SIG-M5 (cell line): ENCODE measurements around the gene CALHM1.
"Not testable (repeated sequence)": the region's sequence is repeated elsewhere in the genome, so short reads cannot be mapped to it uniquely, and the experiment has no call there.

Experiments
- DNase-seq: peaks from one replicate; lab custom pipeline; 2025; lab: John Stamatoyannopoulos, UW

The CALHM1 gene

DNA sequence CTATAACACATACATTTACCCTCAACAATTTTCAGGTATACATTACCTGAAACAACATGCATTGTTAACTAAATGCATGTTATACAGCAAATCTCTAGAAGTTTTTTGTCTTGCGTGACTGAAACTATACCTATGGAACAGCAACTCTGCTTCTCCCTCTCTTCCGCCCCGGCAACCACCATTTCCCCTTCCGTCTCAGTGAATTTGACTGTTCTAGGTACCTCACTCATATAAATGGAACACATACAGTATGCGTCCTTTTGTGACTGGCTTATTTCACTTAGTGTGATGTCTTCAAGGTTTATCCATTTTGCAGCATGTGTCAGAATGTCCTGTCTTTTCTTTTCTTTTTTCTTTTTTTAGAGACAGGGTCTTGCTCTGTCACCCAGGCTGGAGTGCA lies 29.1 kb downstream of the CALHM1 start:
- no peak for DNase-seq

DNA sequence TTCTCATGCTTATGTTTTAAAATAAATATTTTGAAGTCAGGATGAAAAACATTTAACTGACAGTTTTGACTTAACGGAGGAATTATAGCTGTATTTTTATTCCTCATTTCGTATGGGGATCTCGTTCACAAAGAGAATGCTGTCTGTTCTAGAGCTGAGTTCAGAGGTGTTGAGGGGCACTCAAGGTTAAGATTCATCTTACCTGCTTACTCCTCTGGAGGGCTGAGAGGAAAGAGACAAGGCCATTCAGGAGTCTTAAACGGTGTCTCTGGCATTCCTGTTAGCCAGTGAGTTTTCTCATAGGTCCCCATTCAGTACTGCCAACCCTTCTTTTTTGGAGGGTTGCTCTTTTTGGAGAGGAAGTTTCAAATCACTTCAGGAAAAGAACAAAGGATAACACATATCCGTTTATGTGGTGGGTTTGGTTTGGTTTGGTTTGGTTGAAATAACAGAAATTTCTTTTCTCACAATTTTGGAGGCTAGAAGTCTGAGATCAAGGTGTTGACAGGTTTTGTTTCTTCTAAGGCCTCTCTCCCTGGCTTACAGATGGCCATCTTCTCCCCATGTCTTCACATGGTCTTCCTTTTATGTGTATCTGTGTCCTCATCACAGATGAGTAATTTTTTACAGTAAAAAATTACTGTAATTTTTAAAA lies 29.6 kb downstream of the CALHM1 start:
- DNase-seq: no peak

- DNase-seq: no peak
These were observed 30.8 kb downstream of the CALHM1 start for GRCh38 chr10:103427866-103428265.

DNA sequence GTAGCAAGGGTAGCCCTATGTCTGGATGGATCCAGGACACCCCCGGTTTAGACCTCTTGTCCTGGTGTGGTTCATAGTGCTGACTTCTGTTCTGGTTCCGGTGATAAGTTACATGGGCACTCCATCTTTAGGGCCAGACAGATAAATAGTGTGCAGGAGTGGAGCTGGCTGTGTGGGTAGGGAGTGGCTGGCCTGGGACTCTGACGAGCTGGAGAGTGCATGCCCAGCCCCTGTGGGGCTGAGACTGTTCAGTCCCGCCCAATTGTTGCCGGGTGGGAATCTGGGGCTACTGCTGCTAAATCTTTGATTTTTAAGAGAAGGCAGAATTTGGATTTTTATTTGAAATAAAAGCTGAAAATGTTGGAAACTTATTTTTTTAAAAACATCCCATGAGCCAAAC lies 35.0 kb downstream of the CALHM1 start:
- DNase-seq: no peak

DNA sequence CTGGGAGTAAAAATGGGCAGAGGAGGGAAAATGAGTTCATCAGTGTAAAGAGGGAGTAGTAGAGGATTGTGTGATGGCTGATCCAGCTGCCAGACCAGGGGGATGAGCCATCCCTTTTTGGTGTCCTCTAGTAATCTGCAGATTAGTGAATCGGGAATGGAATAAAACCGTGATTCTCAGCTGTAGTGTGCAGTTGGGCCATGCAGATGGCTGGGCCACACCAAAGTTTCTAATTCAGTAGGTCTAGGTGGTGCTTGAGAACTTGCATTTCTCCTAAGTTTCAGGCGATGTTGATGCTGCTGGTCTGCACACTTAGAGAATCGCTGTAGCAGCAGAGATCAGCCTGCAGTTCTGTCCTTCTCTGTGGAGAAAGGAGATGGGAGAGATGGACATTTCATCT lies 39.6 kb downstream of the CALHM1 start:
- no peak for DNase-seq

DNA sequence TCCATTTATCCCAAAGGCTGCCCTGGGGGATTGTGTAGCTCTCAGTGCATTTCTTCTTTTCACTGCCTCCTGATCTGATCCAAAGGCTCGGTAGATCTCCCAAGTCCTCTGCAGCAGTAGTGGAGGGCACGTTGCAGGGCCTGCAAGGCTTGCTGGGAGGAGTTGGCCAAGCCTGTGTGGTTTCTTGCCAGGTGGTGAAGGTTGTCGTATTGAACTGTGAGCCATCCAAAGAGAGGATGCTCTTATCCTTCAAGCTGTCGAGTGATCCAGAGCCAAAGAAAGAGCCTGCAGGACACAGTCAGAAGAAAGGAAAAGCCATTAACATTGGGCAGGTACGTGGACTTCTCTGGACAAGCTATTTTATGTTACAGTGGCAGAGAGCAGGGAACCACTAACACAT lies 41.1 kb downstream of the CALHM1 start:
- DNase-seq: no peak

GRCh38 chr10:103417148-103417469 lies 41.6 kb downstream of the CALHM1 start:
- DNase-seq: not testable (repeated sequence)

DNA sequence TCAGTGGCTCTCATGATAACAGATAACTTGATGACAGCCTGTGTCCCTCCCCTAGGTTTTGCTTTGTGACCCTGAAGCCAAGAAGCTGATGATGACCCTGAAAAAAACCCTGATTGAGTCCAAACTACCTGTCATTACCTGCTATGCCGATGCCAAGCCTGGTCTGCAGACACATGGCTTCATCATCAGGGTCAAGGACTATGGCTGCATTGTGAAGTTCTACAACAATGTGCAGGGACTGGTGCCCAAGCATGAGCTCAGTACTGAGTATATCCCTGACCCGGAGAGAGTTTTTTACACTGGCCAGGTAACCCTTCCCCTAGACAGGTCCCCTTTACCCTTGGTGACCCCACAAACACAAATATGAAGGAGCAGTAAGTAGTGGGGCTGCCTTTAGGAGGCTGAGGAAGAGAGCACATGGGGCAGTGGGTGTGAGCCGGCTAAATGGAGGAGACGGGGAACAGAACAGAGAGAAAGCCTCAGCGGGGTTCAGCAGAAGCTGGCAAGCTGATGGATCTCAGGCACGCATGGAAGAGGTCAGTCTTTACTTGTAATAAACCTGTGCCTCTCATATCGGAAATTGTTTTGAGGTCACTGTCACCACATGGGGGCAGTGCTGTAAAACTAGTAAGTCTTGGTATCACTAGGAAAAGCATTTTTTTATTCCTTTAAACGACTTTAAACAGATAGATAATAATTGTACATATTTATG lies 42.1 kb downstream of the CALHM1 start:
- DNase-seq: no peak

DNA sequence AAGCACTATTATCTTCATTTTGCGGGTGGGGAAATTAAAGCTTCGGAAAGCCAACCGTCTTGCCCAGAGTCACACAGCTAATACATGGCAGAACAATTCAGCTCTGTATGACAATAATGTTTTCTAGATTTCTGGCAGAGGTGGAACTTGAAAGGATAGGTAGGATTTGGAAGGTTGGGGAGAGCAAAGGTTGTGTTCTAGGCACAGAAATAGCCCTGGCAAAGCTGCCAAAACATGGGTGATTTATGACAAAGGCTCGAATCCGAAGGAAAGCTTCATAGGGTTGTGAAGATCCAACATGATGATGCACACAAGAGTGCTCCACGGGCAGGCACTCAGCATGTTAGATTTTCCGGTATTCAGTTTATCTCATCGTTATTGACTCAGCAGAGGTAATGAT lies 43.1 kb downstream of the CALHM1 start:
- no peak for DNase-seq

DNA sequence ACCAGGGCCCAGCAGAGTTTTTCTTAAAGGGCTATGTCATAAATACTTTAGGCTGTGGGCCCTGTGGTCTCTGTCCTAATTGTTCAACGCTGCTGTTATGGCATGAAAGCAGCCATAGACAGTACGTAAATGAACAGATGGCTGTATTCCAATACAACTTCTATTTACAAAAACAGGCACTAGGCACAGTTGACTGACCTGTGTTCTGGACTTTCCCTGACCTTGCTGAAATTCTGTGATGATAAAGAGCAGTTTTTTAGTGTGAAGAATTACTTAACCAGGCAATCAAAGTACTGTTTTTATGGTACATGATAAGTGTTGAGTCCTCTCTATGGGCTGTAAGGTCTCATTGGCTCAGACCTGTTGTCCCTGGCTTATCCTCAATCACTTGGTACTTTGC lies 45.1 kb downstream of the CALHM1 start:
- no peak for DNase-seq
